Prostate gland (tissue), 2 donors: ENCODE results near the gene AMFR. TPM values are rescaled to one million over a fixed set of nuclear protein-coding genes. Genes with fewer than 3 reads are reported as not detected.

Experiments used
- DNase-seq: peaks from one replicate; pipeline ENCODE4 v3.0.0-alpha.2; 2019; ENCODE audit warnings: low spot score
- H3K27ac ChIP-seq, 2 donors: fragments of 200-600 bp; sonication (generic); 2 replicates each; pipeline ENCODE4 v1.5.1; 2017 to 2019
- H3K27me3 ChIP-seq: fragments of 200-600 bp; sonication (generic); replicated peaks from 2 replicates; pipeline ENCODE4 v1.5.1; 2019; ENCODE audit not compliant: insufficient read depth
- H3K36me3 ChIP-seq, 2 donors: fragments of 200-600 bp; sonication (generic); 1 replicate in 1 of 2; 2 replicates in 1 of 2; pipeline versions ENCODE4 v1.5.1 to v1.8.1; 2017 to 2019
- H3K4me1 ChIP-seq: fragments of 200-600 bp; sonication (generic); replicated peaks from 2 replicates; pipeline ENCODE4 v1.5.1; 2019
- H3K4me3 ChIP-seq, 2 donors: fragments of 200-600 bp; sonication (generic); 2 replicates each; pipeline ENCODE4 v1.5.1; 2017 to 2019
- H3K9me3 ChIP-seq: fragments of 200-600 bp; sonication (generic); 2 replicates; pipeline ENCODE4 v1.5.1; 2017
- POLR2A ChIP-seq: fragments of 450-650 bp; IDR thresholded peaks from one replicate; pipeline ENCODE4 v1.6.1; 2016; ENCODE audit warnings: antibody characterized with exemption, mild to moderate bottlenecking
- POLR2AphosphoS5 ChIP-seq: sonication (generic); formaldehyde crosslinking; IDR thresholded peaks from one replicate; pipeline ENCODE4 v1.6.1; 2017; ENCODE audit warnings: antibody characterized with exemption
- WGBS: methylation state at CpG from one replicate; pipeline ENCODE4 v1.1.5; 2018; 5-methylcytosine and 5-hydroxymethylcytosine counted together
- intact Hi-C: fragments of 100-400 bp; cut with DNase I; formaldehyde crosslinking; loops from one replicate; pipeline ENCODE4 v1.14.2; 2022
- total RNA-seq, 2 donors: library from RNA; depleted of rRNA; stranded (reverse); fragments of >200 nt; gene quantifications; one replicate each; pipeline ENCODE4 v1.1.0, GENCODE V29; 2016
- TF ChIP-seq, protein P1 (sequence below), 4 experiments: fragments of 200-600 bp in 2 of 4; fragments of 450-650 bp in 2 of 4; sonication (generic) in 2 of 4; IDR thresholded peaks; 1 replicate in 3 of 4; 2 replicates in 1 of 4; pipeline ENCODE4 v1.5.1; 2016 to 2019; ENCODE audit warnings: antibody characterized with exemption in 4 of 4, mild to moderate bottlenecking in 2 of 4, moderate library complexity in 2 of 4

AMFR gene
- total RNA-seq, 2 donors from 2014 or later, result 123 to 261 TPM

DNA sequence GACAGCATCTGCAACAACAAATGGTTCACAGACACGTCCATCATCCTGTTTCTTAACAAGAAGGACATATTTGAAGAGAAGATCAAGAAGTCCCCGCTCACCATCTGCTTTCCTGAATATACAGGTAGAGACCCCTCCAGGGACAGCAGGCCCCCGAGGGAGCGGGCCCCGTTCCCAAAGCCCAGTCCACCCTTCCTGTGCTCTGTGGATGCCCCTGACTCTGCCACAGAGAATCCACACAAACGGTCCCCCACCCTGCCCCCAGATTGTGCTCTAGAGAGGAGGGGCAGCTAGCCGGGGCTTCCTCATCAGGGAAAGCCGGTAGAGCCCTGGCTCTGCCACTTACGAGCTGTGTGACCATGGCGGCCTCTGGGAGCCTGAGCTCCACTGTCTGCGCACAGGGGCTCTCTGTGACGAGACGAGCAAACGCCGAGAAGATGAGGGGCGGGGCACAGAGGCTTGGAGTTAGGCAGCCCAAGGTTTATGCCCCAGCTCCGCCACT is 84.4 kb downstream of the AMFR start:
- no peaks in the 10 kb centered on the region for H3K4me1 ChIP-seq
- TF ChIP-seq POLR2AphosphoS5 (no peak), POLR2A (no peak)
- TF ChIP-seq, protein P1, sequence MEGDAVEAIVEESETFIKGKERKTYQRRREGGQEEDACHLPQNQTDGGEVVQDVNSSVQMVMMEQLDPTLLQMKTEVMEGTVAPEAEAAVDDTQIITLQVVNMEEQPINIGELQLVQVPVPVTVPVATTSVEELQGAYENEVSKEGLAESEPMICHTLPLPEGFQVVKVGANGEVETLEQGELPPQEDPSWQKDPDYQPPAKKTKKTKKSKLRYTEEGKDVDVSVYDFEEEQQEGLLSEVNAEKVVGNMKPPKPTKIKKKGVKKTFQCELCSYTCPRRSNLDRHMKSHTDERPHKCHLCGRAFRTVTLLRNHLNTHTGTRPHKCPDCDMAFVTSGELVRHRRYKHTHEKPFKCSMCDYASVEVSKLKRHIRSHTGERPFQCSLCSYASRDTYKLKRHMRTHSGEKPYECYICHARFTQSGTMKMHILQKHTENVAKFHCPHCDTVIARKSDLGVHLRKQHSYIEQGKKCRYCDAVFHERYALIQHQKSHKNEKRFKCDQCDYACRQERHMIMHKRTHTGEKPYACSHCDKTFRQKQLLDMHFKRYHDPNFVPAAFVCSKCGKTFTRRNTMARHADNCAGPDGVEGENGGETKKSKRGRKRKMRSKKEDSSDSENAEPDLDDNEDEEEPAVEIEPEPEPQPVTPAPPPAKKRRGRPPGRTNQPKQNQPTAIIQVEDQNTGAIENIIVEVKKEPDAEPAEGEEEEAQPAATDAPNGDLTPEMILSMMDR (IDR thresholded peaks at IDR 0.05), result no peak
- intact Hi-C loops, result no loop called here
- no peaks in the 10 kb centered on the region for H3K27me3 ChIP-seq
- DNase-seq, result no peak
- no peaks in the 10 kb centered on the region for H3K9me3 ChIP-seq
- no peak overlapping the region for H3K4me3 ChIP-seq
- no peak overlapping the region for H3K27ac ChIP-seq
- no peaks in the 10 kb centered on the region for H3K36me3 ChIP-seq
- WGBS, result 84% methylated on average over 17 of the region's 17 CpGs

DNA sequence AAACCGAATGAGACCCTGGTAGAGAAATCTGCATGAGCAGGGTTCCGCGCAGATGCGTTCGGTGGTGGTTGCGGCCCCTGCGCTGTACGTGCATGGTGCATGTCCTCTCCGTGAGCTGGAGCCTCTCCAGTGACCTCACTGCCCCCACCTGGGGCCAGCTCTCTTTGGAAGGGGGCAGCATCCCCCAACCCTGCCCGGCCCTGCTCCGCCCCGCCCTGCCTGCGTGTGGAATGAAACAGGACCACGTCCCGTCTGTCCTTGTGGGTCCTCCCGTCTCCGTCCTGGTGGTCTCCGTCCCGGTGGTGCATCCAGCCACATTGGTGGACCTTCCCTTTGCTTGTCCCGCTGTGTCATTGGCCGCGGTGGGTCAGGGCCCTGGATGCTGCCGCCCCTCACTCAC is 84.9 kb downstream of the AMFR start:
- H3K4me3 ChIP-seq, result no peak overlapping the region
- H3K36me3 ChIP-seq, result no peaks in the 10 kb centered on the region
- DNase-seq, result no peak
- intact Hi-C loops, result no loop called here
- no peak overlapping the region for H3K27ac ChIP-seq
- H3K4me1 ChIP-seq, result no peaks in the 10 kb centered on the region
- 92% methylated on average over 23 of the region's 23 CpGs for WGBS
- H3K27me3 ChIP-seq, result no peaks in the 10 kb centered on the region
- TF ChIP-seq POLR2A (no peak), POLR2AphosphoS5 (no peak)
- TF ChIP-seq, protein P1 (IDR thresholded peaks at IDR 0.05), result no peak
- H3K9me3 ChIP-seq, result no peaks in the 10 kb centered on the region

DNA sequence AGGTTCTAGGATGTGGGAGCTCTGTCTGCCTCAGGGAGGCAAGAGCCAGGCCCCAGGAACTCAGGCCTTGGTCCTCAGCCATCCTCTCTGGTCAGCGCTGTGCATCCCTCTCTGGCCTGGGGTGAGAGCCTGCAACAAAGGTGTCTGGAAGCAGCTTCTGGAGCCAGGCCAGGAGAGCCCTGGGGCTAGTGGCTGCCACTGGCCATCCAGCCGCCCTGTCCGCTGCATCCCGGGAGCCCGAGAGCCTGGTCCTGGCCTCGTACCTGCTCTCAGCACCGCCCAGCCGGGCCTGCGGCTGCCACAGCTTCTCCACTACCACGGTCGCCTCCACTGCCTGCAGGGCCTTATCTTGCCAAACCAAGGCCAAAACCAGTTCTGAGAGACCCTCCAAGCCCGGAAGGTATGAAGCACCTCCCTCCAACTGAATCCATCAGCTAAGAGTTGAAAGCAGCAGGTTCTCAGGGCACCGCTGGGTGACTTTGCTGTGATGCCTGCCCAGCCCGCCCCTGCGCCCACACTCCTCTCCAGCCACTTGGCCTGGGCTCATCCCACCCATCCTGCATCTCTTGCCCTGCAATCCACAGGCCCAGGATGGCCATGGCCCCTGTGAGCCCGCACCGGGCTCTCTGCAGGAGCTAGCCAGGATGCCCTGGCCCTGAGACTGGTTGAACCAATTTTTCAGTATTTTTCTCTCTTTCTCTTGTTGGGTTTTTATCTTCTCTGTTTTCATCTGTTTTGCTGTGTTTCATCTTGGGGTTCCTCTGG is 85.7 kb downstream of the AMFR start:
- no peaks in the 10 kb centered on the region for H3K36me3 ChIP-seq
- no peaks in the 10 kb centered on the region for H3K9me3 ChIP-seq
- no peak overlapping the region for H3K4me3 ChIP-seq
- no peaks in the 10 kb centered on the region for H3K27me3 ChIP-seq
- H3K4me1 ChIP-seq, result no peaks in the 10 kb centered on the region
- H3K27ac ChIP-seq, result no peak overlapping the region
- 79% methylated on average over 17 of the region's 17 CpGs for WGBS
- intact Hi-C loops, result no loop called here
- no peak for TF ChIP-seq POLR2AphosphoS5
- TF ChIP-seq POLR2A, result no peak
- TF ChIP-seq, protein P1 (IDR thresholded peaks at IDR 0.05), result no peak
- no peak for DNase-seq

DNA sequence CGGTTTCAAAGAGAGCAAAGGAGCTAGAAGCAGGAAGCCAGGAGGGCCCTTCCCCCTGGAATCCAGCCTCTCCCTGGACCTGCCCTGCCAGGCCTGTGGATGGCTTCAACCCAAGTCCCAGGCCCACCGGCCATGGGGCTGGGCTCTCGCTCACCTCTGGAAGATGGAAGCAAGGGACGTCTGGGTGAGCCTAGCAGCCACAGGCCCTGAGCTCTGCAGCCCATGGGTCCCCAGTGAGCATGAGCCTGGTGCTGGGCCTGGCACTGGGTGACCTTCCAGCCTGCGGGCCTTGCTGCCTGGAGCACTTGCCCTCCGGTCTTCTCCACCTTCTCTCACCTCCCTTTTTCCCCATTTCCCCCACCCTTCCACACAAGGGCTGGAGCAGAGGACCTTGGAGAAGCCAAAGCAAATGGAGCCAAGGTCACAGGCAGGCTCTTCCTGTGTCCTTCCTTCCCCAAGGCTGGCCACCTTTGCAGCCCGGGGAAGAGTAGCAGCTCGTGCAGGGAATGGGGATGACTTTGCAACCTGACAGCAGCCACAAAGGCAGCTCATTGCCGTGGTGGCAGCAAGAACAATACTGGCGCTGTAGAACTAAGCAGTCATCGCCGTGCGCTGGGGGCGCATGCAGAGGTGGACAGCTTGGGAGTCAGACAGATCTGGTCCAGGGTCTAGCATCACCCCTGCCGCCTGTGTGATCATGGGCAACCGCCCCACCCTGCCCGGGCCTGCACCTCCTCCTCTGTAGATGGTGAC is 86.6 kb downstream of the AMFR start:
- no peak overlapping the region for H3K27ac ChIP-seq
- H3K36me3 ChIP-seq, result no peaks in the 10 kb centered on the region
- intact Hi-C loops, result no loop called here
- no peak overlapping the region for H3K4me3 ChIP-seq
- TF ChIP-seq, protein P1 (IDR thresholded peaks at IDR 0.05), result no peak
- TF ChIP-seq POLR2A, result no peak
- no peak for TF ChIP-seq POLR2AphosphoS5
- H3K4me1 ChIP-seq, result no peaks in the 10 kb centered on the region
- no peaks in the 10 kb centered on the region for H3K9me3 ChIP-seq
- DNase-seq, result no peak
- H3K27me3 ChIP-seq, result no peaks in the 10 kb centered on the region
- WGBS, result 91% methylated on average over 15 of the region's 17 CpGs
